Caco-2 (cell line): Measurements from ENCODE around the gene ASAP2. TPM values are rescaled to one million over a fixed set of nuclear protein-coding genes. Genes with fewer than 3 reads are reported as not detected.

ENCODE experiments used
- BruUV-seq: library from RNA; stranded (reverse); fragments of 400-500 nt; replicated peaks from 2 replicates; lab custom pipeline; 2021; lab: Mats Ljungman, UMichigan
- CTCF ChIA-PET: fragments of 300-600 bp; sonication (Branson Sonifier 250); formaldehyde crosslinking; loops from one replicate; lab custom pipeline; 2022; ENCODE audit warnings: antibody characterized with exemption; lab: Charles Lee
- POLR2A ChIA-PET: fragments of 300-600 bp; sonication (Branson Sonifier 250); formaldehyde crosslinking; loops from one replicate; lab custom pipeline; 2022; ENCODE audit warnings: antibody characterized with exemption; lab: Charles Lee
- DNase-seq, 2 experiments: peaks; one replicate each; pipeline versions ENCODE4 v3.0.0 to v3.0.0-alpha.2; 2020 to 2022
- H3K27me3 ChIP-seq: replicated peaks from 2 replicates; pipeline ENCODE4 v1.6.0; 2011; ENCODE audit warnings: low read length; ENCODE audit not compliant: control insufficient read depth, insufficient read depth
- H3K36me3 ChIP-seq: 2 replicates; pipeline ENCODE4 v1.5.1; 2011; ENCODE audit warnings: low read length; ENCODE audit not compliant: control insufficient read depth, insufficient read depth
- H3K4me1 ChIP-seq: fragments of 250-450 bp; sonication (Bioruptor Pico); 2 replicates; pipeline ENCODE4 v1.5.1; 2020; ENCODE audit warnings: mild to moderate bottlenecking
- H3K4me3 ChIP-seq: 2 replicates; pipeline ENCODE4 v1.5.1; 2011; ENCODE audit warnings: low read depth, mild to moderate bottlenecking, control low read depth, low read length
- H3K9me3 ChIP-seq: fragments of 250-450 bp; sonication (Bioruptor Pico); 2 replicates; pipeline ENCODE4 v1.5.1; 2020; ENCODE audit warnings: mild to moderate bottlenecking, moderate library complexity
- H3K27ac Mint-ChIP-seq: one replicate; pipeline ENCODE4 v1.8.0; 2022; ENCODE audit warnings: mixed read lengths; ENCODE audit not compliant: unreplicated experiment
- H3K27me3 Mint-ChIP-seq: one replicate; pipeline ENCODE4 v1.8.0; 2022; ENCODE audit warnings: mixed read lengths; ENCODE audit not compliant: insufficient read depth, unreplicated experiment
- H3K36me3 Mint-ChIP-seq: one replicate; pipeline ENCODE4 v1.8.0; 2022; ENCODE audit warnings: mild to moderate bottlenecking, mixed read lengths; ENCODE audit not compliant: insufficient read depth, unreplicated experiment
- H3K4me1 Mint-ChIP-seq: one replicate; pipeline ENCODE4 v1.8.0; 2022; ENCODE audit warnings: low read depth, mixed read lengths; ENCODE audit not compliant: unreplicated experiment
- H3K4me3 Mint-ChIP-seq: one replicate; pipeline ENCODE4 v1.8.0; 2022; ENCODE audit warnings: mild to moderate bottlenecking, moderate library complexity, mixed read lengths; ENCODE audit not compliant: unreplicated experiment
- H3K9me3 Mint-ChIP-seq: one replicate; pipeline ENCODE4 v1.8.0; 2022; ENCODE audit warnings: mixed read lengths; ENCODE audit not compliant: unreplicated experiment
- intact Hi-C: fragments of 100-400 bp; cut with micrococcal nuclease; formaldehyde crosslinking; loops from one replicate; pipeline ENCODE4 v1.10.0; 2022; ENCODE audit not compliant: unreplicated experiment
- total RNA-seq: library from RNA; stranded (reverse); gene quantifications from 2 replicates; pipeline ENCODE4 v1.2.3, GENCODE V29; 2022
- TF ChIP-seq, protein P1 (sequence below), 2 experiments: fragments of 200-600 bp in 1 of 2; IDR thresholded peaks; 1 replicate in 1 of 2; 2 replicates in 1 of 2; pipeline versions ENCODE4 v1.5.1 to v1.8.0; 2011 to 2022; ENCODE audit warnings: antibody characterized with exemption in 1 of 2, control low read depth in 1 of 2, inconsistent platforms in 1 of 2, low read depth in 1 of 2, low read length in 1 of 2, mild to moderate bottlenecking in 1 of 2, moderate library complexity in 1 of 2; ENCODE audit not compliant: insufficient read depth in 1 of 2, severe bottlenecking in 1 of 2, unreplicated experiment in 1 of 2

ASAP2 gene
- total RNA-seq, 1 experiment from 2014 or later, result 25.6 TPM

DNA sequence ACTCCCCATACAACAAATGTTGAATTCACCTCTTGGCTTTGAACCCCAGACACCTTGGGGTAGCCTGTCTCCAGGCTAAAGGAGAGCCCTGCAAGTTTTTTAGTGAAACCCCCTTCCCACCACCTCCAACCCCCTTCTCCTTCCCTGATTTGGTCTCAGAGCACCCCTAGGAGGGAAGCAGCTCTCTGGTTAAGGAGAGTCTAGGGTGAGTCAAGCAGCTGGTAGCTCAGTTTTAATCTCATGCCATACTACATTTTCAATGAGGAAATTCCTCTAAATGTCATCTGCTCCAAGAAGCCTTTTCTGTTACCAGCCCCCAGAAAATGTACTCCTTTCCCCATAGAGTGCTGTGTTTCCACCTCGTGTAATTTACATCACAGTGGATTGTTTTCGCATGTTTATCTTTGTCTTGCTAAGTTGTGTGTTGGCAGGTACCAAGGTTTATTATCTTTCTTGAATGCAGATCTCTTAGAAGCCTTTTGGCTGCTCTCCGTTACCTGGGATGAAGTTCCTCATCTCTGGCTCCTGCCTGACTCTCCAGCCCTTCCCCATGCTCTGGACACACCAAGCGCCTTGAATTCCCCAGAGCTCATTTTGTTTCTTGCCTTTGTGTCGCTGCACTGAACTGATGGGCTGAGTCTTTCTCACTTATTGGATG is 82.2 kb downstream of the ASAP2 start:
- CTCF ChIA-PET, result no interaction called here
- BruUV-seq, result no TSS peak
- TF ChIP-seq, protein P1, sequence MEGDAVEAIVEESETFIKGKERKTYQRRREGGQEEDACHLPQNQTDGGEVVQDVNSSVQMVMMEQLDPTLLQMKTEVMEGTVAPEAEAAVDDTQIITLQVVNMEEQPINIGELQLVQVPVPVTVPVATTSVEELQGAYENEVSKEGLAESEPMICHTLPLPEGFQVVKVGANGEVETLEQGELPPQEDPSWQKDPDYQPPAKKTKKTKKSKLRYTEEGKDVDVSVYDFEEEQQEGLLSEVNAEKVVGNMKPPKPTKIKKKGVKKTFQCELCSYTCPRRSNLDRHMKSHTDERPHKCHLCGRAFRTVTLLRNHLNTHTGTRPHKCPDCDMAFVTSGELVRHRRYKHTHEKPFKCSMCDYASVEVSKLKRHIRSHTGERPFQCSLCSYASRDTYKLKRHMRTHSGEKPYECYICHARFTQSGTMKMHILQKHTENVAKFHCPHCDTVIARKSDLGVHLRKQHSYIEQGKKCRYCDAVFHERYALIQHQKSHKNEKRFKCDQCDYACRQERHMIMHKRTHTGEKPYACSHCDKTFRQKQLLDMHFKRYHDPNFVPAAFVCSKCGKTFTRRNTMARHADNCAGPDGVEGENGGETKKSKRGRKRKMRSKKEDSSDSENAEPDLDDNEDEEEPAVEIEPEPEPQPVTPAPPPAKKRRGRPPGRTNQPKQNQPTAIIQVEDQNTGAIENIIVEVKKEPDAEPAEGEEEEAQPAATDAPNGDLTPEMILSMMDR (IDR thresholded peaks at IDR 0.05; ENCODE audit: insufficient read depth in 1 of 2, low read depth in 1 of 2, low read length in 1 of 2, severe bottlenecking in 1 of 2, unreplicated experiment in 1 of 2), result no peak
- intact Hi-C loops, result no loop called here
- peaks cover 7% of the 10 kb centered on the region for H3K4me1 Mint-ChIP-seq
- peaks cover 9% of the 10 kb centered on the region; the same call in 1 of the 2 replicates for H3K4me1 ChIP-seq
- H3K27me3 Mint-ChIP-seq, result no peaks in the 10 kb centered on the region
- H3K27ac Mint-ChIP-seq, result no peak overlapping the region
- POLR2A ChIA-PET, result no interaction called here
- no peaks in the 10 kb centered on the region for H3K36me3 ChIP-seq
- H3K4me3 Mint-ChIP-seq, result no peak overlapping the region
- H3K36me3 Mint-ChIP-seq, result peaks cover under 1% of the 10 kb centered on the region
- H3K9me3 ChIP-seq, result no peaks in the 10 kb centered on the region
- no peaks in the 10 kb centered on the region for H3K9me3 Mint-ChIP-seq
- H3K27me3 ChIP-seq, result no peaks in the 10 kb centered on the region
- DNase-seq, result no peak
- no peak overlapping the region for H3K4me3 ChIP-seq

DNA sequence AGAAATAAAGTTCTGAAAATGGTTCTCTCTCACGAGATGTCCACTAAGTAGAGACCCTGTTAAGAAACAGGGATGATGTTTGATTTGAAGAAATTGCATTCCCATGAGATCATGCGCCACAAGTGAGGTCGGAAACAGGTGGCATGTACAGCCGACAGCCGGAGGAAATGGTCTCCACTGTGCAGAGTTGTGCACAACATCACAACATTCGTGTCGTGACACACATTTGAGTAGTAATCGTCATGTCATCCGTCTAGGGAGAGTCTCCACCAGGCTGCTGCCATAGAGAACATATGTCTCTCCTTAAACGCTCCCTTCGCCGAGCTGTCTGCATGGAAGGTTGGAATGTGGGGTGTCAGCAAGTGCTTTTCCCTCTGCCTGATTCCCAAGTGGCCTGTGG is 84.7 kb downstream of the ASAP2 start:
- H3K4me1 ChIP-seq, result peaks cover 9% of the 10 kb centered on the region; the same call in 1 of the 2 replicates
- POLR2A ChIA-PET, result no interaction called here
- no peaks in the 10 kb centered on the region for H3K36me3 ChIP-seq

DNA sequence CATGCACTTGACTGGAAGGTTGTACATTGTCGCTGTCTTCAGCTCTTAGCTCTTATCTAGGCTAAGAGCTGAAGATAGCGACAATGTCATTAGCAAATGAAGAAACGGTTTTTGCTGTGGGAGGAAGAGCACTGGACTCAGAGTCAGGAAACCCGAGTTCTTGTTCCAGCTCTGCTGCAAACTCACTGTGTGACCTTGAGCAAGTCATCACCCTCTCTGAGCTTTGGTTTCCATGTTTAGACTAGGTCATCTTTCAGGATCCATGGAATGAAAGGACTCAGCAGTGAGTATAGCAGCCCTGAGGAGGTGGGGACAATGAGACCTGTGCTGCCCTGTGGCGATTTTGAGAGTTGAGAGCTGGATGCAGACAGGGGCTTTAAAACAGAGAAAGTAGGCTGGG is 85.3 kb downstream of the ASAP2 start:
- POLR2A ChIA-PET, result no interaction called here
- no peaks in the 10 kb centered on the region; the same call in 1 of the 2 replicates for H3K36me3 ChIP-seq
- H3K4me3 Mint-ChIP-seq, result no peak overlapping the region
- no peak overlapping the region for H3K4me3 ChIP-seq
- no peaks in the 10 kb centered on the region for H3K36me3 Mint-ChIP-seq
- no peaks in the 10 kb centered on the region for H3K27me3 Mint-ChIP-seq
- TF ChIP-seq, protein P1 (IDR thresholded peaks at IDR 0.05; ENCODE audit: insufficient read depth in 1 of 2, low read depth in 1 of 2, low read length in 1 of 2, severe bottlenecking in 1 of 2, unreplicated experiment in 1 of 2), result no peak
- BruUV-seq, result no TSS peak
- H3K27me3 ChIP-seq, result no peaks in the 10 kb centered on the region
- H3K4me1 ChIP-seq, result peaks cover 9% of the 10 kb centered on the region; the same call in 1 of the 2 replicates
- CTCF ChIA-PET, result no interaction called here
- H3K27ac Mint-ChIP-seq, result no peak overlapping the region
- no peak for DNase-seq
- no peaks in the 10 kb centered on the region for H3K9me3 Mint-ChIP-seq
- peaks cover 7% of the 10 kb centered on the region for H3K4me1 Mint-ChIP-seq
- no peaks in the 10 kb centered on the region for H3K9me3 ChIP-seq
- intact Hi-C loops, result no loop called here

More for the DNA sequence above, 84.7 kb downstream of the ASAP2 start:
- Mint-ChIP-seq H3K27me3 (no peaks in the 10 kb centered on the region), H3K36me3 (no peaks in the 10 kb centered on the region), H3K4me3 (no peak overlapping the region), H3K9me3 (no peaks in the 10 kb centered on the region), H3K27ac (no peak overlapping the region), H3K4me1 (peaks cover 7% of the 10 kb centered on the region)
- intact Hi-C loops, result no loop called here
- CTCF ChIA-PET, result no interaction called here
- TF ChIP-seq, protein P1 (IDR thresholded peaks at IDR 0.05; ENCODE audit: insufficient read depth in 1 of 2, low read depth in 1 of 2, low read length in 1 of 2, severe bottlenecking in 1 of 2, unreplicated experiment in 1 of 2), result no peak
- no peak for DNase-seq
- Histone ChIP-seq H3K27me3 (no peaks in the 10 kb centered on the region), H3K9me3 (no peaks in the 10 kb centered on the region), H3K4me3 (no peak overlapping the region)
- BruUV-seq, result no TSS peak
